ENCODE data around the gene ENO1.

The ENO1 gene

GRCh38 chr1:8813016-8813763 lies 65.3 kb downstream of the ENO1 start:
- no peak for DNase-seq (ENCODE audit: low read depth in 3 of 3)

- DNase-seq (ENCODE audit: low read depth in 3 of 3) = no peak
These were observed 66.4 kb downstream of the ENO1 start for GRCh38 chr1:8812081-8812480.

Measured in stimulated activated CD4-positive, alpha-beta T cell treated with anti-CD3 and anti-CD28 coated beads, TNF-alpha, amount 100 ng/mL, for 24 hours (primary cell).